Measurements from ENCODE around the gene UBXN4.

- TF ChIP-seq CTCF (IDR thresholded peaks at IDR 0.05) (no peak), POLR2A (IDR thresholded peaks at IDR 0.05) (no peak)
Observed at GRCh38 chr2:135820003-135820618, 78.5 kb downstream of the UBXN4 start.
